Pancreas (tissue), 10 donors: Measurements from ENCODE around the gene OR2H2. TPM values are rescaled to one million over a fixed set of nuclear protein-coding genes. Genes with fewer than 3 reads are reported as not detected.

ENCODE experiments used
- ATAC-seq, 4 donors: fragments of 200-7000 bp; cut with Tn5 transposase; one replicate each; pipeline versions ENCODE4 v1.8.0 to v1.9.1; 2020; ENCODE audit warnings: mild to moderate bottlenecking in 4 of 4, moderate library complexity in 4 of 4
- DNase-seq, 6 donors: peaks; one replicate each; pipeline ENCODE4 v3.0.0-alpha.2; 2020
- FAIRE-seq: peaks from 2 replicates; lab custom pipeline; 2012; peaks lifted over from hg19 to GRCh38; lab: Jason Lieb, UNC
- H3K27ac ChIP-seq, 4 donors: fragments of 200-600 bp; sonication (generic); 1 replicate in 3 of 4; 2 replicates in 1 of 4; pipeline versions ENCODE4 v1.5.0 to v1.8.0; 2020
- H3K27me3 ChIP-seq, 4 donors: fragments of 200-600 bp; one replicate each; pipeline ENCODE4 v1.8.0; 2021
- H3K36me3 ChIP-seq, 3 donors: fragments of 200-600 bp; sonication (generic) in 1 of 3; one replicate each; pipeline versions ENCODE4 v1.5.0 to v1.8.0; 2020 to 2021
- H3K4me1 ChIP-seq, 3 donors: fragments of 200-600 bp; one replicate each; pipeline ENCODE4 v1.8.0; 2021
- H3K4me3 ChIP-seq, 4 donors: fragments of 200-600 bp; sonication (generic) in 2 of 4; one replicate each; pipeline versions ENCODE4 v1.5.0 to v1.8.0; 2020 to 2021
- H3K9me3 ChIP-seq, 4 donors: fragments of 200-600 bp; one replicate each; pipeline ENCODE4 v1.8.0; 2021
- WGBS, 2 donors: extraction: QIAGEN DNeasy Blood & Tissue Kit; methylation state at CpG; one replicate each; pipeline ENCODE4 v1.1.7; 2013; 5-methylcytosine and 5-hydroxymethylcytosine counted together
- intact Hi-C, 3 donors: fragments of 100-400 bp; cut with DNase I; formaldehyde crosslinking; loops; one replicate each; pipeline versions ENCODE4 v1.11.1 to v1.14.2; 2022
- polyA plus RNA-seq, 2 donors: library from polyadenylated mRNA; stranded (reverse); fragments of 200-250 nt; gene quantifications; one replicate each; pipeline ENCODE4 v1.2.3, GENCODE V29; 2013
- total RNA-seq, 6 donors: library from RNA; stranded (reverse); fragmentation: NEBNext Ultra II Directional in 4 of 6; extraction: Animal tissue kit (Norgen Biotek cat#: 25700) in 4 of 6; gene quantifications; one replicate each; pipeline versions ENCODE4 v1.2.1 to v1.2.4, GENCODE V29; 2021 to 2023
- TF ChIP-seq, protein P1 (sequence below), 4 donors: fragments of 200-600 bp; sonication (generic) in 3 of 4; IDR thresholded peaks; one replicate each; pipeline versions ENCODE4 v1.5.0 to v1.8.0; 2021; ENCODE audit warnings: antibody characterized with exemption in 4 of 4
- donor health status: healthy with polysubstance abuse.
- donor health status: DM: no; HTN: no; CAD: no; lungs with moderate emphysema.
- donor health status: DM: no; HTN: no; CAD: no.
- donor health status: control.
- donor health status: control.
- donor health status: Bipolar disorder and iron deficiency.
- donor health status: DM: yes; HTN: yes; CAD: no.
- donor health status: DM: no; HTN: no; CAD: no.
- donor health status: DM: no; HTN: no; CAD: no.
- donor health status: DM: yes; HTN: yes; CAD: no.

Gene OR2H2
- total RNA-seq (not detected), polyA plus RNA-seq (not detected)

DNA sequence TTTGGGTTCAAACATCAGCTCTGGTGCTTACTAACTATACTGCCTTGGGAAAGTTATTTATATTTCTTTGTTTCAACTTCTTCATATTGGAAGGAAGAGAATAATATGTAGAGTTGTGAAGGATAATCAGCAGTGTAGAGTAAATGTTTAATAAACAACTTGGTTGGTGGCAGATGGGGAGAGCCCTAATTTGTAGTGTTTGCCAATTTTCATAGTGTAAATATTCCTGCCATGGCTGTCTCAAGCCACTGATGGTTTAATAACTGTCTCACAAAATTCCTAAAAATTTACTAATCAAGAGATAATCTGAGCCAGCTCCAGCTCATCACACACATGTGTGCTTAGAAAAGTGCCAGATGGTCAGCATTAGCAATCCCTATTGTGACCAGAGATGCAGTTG, at the start of gene OR2H2:
TSS of gene OR2H2 (plus strand) at position 301 of the 400 bp plus-strand sequence. CDS start 2,824 bp downstream, outside the sequence.
- no peak within 1 kb of the TSS for H3K4me3 ChIP-seq
- no peaks in the 10 kb centered on the region for H3K27me3 ChIP-seq
- TF ChIP-seq, protein P1, sequence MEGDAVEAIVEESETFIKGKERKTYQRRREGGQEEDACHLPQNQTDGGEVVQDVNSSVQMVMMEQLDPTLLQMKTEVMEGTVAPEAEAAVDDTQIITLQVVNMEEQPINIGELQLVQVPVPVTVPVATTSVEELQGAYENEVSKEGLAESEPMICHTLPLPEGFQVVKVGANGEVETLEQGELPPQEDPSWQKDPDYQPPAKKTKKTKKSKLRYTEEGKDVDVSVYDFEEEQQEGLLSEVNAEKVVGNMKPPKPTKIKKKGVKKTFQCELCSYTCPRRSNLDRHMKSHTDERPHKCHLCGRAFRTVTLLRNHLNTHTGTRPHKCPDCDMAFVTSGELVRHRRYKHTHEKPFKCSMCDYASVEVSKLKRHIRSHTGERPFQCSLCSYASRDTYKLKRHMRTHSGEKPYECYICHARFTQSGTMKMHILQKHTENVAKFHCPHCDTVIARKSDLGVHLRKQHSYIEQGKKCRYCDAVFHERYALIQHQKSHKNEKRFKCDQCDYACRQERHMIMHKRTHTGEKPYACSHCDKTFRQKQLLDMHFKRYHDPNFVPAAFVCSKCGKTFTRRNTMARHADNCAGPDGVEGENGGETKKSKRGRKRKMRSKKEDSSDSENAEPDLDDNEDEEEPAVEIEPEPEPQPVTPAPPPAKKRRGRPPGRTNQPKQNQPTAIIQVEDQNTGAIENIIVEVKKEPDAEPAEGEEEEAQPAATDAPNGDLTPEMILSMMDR (IDR thresholded peaks at IDR 0.05): no peak
- intact Hi-C loops: loop anchor here in 1 of 3 donors (10.0 kb wide), 1 partner anchor 160 kb away; no protein-coding TSS in a partner anchor
- FAIRE-seq: no peak
- no peak for DNase-seq
- no peaks in the 10 kb centered on the region for H3K36me3 ChIP-seq
- no peak within 1 kb of the TSS for H3K27ac ChIP-seq
- no peaks in the 10 kb centered on the region for H3K4me1 ChIP-seq
- no peak for ATAC-seq
- H3K9me3 ChIP-seq: no peaks in the 10 kb centered on the region

DNA sequence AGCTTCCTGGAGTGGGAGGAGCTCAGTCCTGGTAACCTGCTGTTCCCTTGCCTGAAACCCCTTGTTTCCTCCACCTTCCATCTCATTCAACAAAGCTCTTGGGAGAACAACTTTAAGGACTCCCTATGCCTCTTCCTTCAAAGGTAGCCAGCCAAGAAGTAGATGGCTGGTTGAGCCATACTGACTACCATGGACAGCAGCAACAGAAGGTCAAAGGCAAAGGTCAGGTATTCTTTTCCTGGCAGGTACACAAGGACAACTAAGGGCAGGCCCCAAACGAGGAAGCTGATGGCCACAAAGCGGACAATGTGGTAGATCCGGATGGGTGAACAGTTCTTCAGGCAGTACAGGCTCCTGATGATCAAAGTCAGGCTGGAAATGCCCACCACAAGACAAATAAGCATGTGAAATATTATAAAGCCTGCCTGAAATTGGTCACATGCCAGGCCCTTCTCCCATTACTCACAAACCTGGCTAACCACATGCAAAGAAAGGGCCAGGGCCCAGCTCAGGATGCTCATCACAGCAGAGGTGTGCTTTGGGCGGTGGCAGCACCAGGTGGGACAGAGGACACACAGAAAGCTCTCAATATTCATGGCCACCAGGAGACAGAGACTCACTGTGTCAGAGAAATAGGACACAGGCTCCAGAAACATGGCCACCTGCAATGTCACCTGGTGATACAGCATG, 47.1 kb upstream of the OR2H2 start:
- no peak for FAIRE-seq

GRCh38 chr6:29547573-29547972, 37.3 kb upstream of the OR2H2 start:
- FAIRE-seq (no peak), ATAC-seq (no peak), DNase-seq (no peak)
- H3K36me3 ChIP-seq: no peaks in the 10 kb centered on the region
- no peak overlapping the region for H3K27ac ChIP-seq
- H3K27me3 ChIP-seq: no peaks in the 10 kb centered on the region
- no peaks in the 10 kb centered on the region for H3K9me3 ChIP-seq
- H3K4me3 ChIP-seq: no peak overlapping the region
- TF ChIP-seq, protein P1 (IDR thresholded peaks at IDR 0.05): no peak
- no peaks in the 10 kb centered on the region for H3K4me1 ChIP-seq
- intact Hi-C loops: no loop called here
- 48 to 56% methylated on average over 3 of the region's 3 CpGs for WGBS, 2 donors

More for the DNA sequence above, 47.1 kb upstream of the OR2H2 start:
- WGBS, 2 donors: 72 to 74% methylated on average over 4 of the region's 4 CpGs
- TF ChIP-seq, protein P1 (IDR thresholded peaks at IDR 0.05): no peak
- no peak overlapping the region for H3K27ac ChIP-seq
- H3K27me3 ChIP-seq: no peaks in the 10 kb centered on the region
- ATAC-seq: no peak
- no peaks in the 10 kb centered on the region for H3K9me3 ChIP-seq
- intact Hi-C loops: no loop called here
- no peaks in the 10 kb centered on the region for H3K36me3 ChIP-seq
- no peak overlapping the region for H3K4me3 ChIP-seq
- H3K4me1 ChIP-seq: no peaks in the 10 kb centered on the region
- DNase-seq: no peak

- intact Hi-C loops: no loop called here
- peak overlapping the region in 1 of 4 donors; percentile 10 for H3K27ac ChIP-seq
- peak overlapping the region in 1 of 4 donors; percentile 41 for H3K4me3 ChIP-seq
- WGBS, 2 donors: 54 to 62% methylated on average over 5 of the region's 5 CpGs
- H3K9me3 ChIP-seq: no peaks in the 10 kb centered on the region
- DNase-seq (no peak), FAIRE-seq (peak; percentile 72), ATAC-seq (peak; percentile 69 to 86 (median 77))
- TF ChIP-seq, protein P1 (IDR thresholded peaks at IDR 0.05): no peak
- H3K4me1 ChIP-seq: peaks cover 4 to 6% (median 5%) of the 10 kb centered on the region in 3 donors
- peaks cover 0 to 18% (median 0%) of the 10 kb centered on the region in 4 donors for H3K27me3 ChIP-seq
- H3K36me3 ChIP-seq: no peaks in the 10 kb centered on the region
These were observed 32.3 kb upstream of the OR2H2 start for GRCh38 chr6:29552512-29553051.
